BE2C (cell line): ENCODE results near the gene CRYBB2. TPM values are rescaled to one million over a fixed set of nuclear protein-coding genes. Genes with fewer than 3 reads are reported as not detected.

Experiments used
- DNase-seq: peaks from one replicate; pipeline ENCODE4 v3.0.0-alpha.2; 2020
- H3K27me3 ChIP-seq: fragments of 250-450 bp; sonication (Bioruptor Pico); 2 replicates; pipeline ENCODE4 v1.5.1; 2020; ENCODE audit warnings: mild to moderate bottlenecking
- H3K36me3 ChIP-seq: fragments of 250-450 bp; sonication (Bioruptor Pico); 2 replicates; pipeline ENCODE4 v1.5.1; 2020; ENCODE audit warnings: mild to moderate bottlenecking
- H3K4me1 ChIP-seq: fragments of 250-450 bp; sonication (Bioruptor Pico); 2 replicates; pipeline ENCODE4 v1.5.1; 2020
- H3K4me3 ChIP-seq: 2 replicates; pipeline ENCODE4 v1.5.1; 2011; ENCODE audit warnings: low read depth, low read length
- H3K9me3 ChIP-seq: fragments of 250-450 bp; sonication (Bioruptor Pico); 2 replicates; pipeline ENCODE4 v1.5.1; 2020
- CTCF ChIP-seq: IDR thresholded peaks from 2 replicates; pipeline ENCODE4 v1.5.1; 2012; ENCODE audit warnings: mild to moderate bottlenecking, low read depth, low read length
- polyA plus RNA-seq: library from polyadenylated mRNA; unstranded; fragments of >200 nt; gene quantifications from one replicate; pipeline ENCODE4 v1.2.1, GENCODE V29; 2012; ENCODE audit warnings: low read depth, missing spikeins; ENCODE audit not compliant: insufficient read length, insufficient read depth

The CRYBB2 gene
- 58.4 TPM for polyA plus RNA-seq

DNA sequence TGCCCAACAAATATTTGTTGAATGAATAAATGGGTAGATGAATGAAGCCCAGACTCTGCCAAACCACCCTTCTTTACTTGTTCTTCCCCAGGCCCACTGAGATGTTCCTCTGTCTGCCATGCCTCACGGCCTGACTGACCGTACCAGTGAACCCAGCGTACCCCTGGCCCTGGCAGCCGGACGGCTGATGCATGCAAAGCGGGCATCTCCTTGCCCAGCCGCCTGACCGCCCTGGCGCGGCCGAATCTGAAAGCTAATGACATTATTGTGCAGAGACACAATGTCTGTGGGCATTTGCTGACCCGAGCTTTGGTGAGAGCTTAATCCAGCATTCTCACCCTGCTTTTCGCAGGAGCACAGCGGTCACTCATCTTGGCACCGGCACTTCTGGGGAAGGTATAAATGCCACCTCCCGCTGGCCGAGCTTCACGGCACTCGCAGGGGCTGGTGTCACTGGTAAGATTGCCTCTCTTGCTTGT lies at the start of gene CRYBB2:
CRYBB2 (plus strand) TSS at position 429 of the 479 bp plus-strand sequence. CDS start 1,791 bp downstream, outside the sequence.
- Histone ChIP-seq H3K4me1 (peaks cover 8% of the 10 kb centered on the region), H3K9me3 (no peaks in the 10 kb centered on the region), H3K36me3 (no peaks in the 10 kb centered on the region), H3K27me3 (no peaks in the 10 kb centered on the region), H3K4me3 (no peak within 1 kb of the TSS)
- TF ChIP-seq CTCF: no peak
- no peak for DNase-seq

DNA sequence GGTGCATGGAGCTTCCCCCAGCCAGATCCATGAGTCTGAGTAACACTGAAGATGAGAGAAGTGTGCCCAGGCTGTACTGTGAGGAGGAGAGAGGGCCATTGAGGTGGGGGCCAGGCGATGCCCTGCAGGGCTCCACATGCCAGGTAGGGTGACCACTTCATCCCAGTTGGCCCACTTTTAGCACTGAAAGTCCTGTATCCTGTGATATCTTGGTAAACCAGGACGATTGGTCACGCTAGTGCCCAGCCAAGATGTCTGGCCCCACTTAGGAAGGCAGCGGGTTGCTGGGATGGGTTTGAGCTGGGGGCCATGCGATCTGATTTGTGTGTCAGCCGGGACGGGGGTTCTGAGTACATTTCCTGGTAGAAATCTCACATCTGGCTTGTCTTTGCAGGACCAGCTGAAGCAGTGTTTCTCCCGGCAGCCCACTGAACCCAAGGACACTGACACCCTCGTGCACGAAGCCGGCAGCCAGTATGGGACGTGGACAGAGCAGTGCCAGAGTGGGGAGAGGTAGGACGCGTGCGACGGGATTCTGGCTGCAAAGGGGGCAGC lies 48.9 kb upstream of the CRYBB2 start:
- no peak overlapping the region for H3K4me3 ChIP-seq
- no peaks in the 10 kb centered on the region for H3K9me3 ChIP-seq
- no peaks in the 10 kb centered on the region for H3K27me3 ChIP-seq
- H3K36me3 ChIP-seq: no peaks in the 10 kb centered on the region; the same call in 1 of the 2 replicates
- no peak for DNase-seq
- no peak for TF ChIP-seq CTCF
- no peaks in the 10 kb centered on the region for H3K4me1 ChIP-seq

- no peaks in the 10 kb centered on the region; the same call in 1 of the 2 replicates for H3K36me3 ChIP-seq
- TF ChIP-seq CTCF: peak; percentile 54
- DNase-seq: peak; percentile 26
- no peaks in the 10 kb centered on the region for H3K9me3 ChIP-seq
- no peaks in the 10 kb centered on the region for H3K27me3 ChIP-seq
- no peaks in the 10 kb centered on the region for H3K4me1 ChIP-seq
- no peak overlapping the region for H3K4me3 ChIP-seq
Measured at GRCh38 chr22:25172153-25172552, 47.3 kb upstream of the CRYBB2 start.

DNA sequence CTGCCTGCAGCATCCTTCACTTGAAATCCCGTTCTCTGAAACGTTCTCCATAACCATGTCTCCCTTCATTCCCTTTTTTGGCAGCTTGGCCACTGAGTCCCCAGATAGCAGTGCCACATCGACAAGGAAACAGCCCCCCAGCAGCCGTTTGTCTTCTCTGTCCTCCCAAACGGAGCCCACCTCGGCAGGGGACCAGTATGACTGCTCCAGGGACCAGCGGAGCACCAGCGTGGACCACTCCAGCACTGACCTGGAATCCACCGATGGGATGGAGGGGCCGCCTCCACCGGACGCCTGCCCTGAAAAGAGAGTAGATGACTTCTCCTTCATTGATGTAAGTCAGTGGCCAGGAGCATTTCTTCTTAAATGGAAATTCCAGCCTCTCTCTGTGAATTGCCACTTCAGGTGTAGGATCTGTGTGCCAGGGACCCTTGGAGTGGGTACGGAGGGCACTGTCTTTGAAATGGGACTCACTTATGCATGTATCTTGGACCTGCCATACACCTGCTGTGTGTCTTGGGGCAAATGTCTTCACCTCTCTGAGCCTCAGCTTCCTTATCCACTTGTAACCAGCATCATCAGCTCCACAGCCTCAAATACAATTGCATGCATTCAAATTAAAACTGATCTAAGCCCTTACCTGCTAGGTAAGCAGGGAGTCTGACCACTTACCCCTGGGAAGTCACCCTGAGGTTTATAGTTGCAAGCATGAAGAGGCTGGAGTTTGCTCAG lies 45.1 kb upstream of the CRYBB2 start:
- DNase-seq: no peak
- H3K9me3 ChIP-seq: no peaks in the 10 kb centered on the region
- no peak overlapping the region for H3K4me3 ChIP-seq
- H3K36me3 ChIP-seq: no peaks in the 10 kb centered on the region; the same call in 1 of the 2 replicates
- TF ChIP-seq CTCF: no peak
- H3K4me1 ChIP-seq: no peaks in the 10 kb centered on the region
- H3K27me3 ChIP-seq: no peaks in the 10 kb centered on the region

DNA sequence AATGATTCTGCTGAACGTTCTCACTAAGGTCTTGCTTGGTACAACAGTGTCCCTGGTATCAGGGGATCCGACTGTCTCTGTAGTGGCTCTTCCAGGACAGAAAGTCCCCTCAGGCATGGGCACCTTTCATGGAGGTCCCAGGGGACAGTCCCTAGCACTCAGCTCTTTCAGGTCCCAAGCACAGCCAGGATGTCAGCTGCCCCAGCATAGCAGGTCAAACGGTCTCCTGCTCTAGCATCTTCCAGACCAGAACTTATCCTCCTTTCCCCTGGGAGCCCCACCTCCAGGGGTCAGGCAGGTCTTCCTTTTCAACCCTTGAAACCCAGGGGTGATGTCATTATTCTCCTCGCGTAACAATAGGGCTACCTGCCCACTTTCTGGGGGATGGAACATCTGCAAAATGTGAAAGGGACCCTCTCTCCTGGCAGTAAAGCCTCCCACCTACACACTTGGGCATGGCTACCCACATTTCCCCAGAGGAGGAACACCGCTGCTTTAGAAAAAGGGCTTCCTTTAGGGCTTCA lies 44.5 kb upstream of the CRYBB2 start:
- no peak for TF ChIP-seq CTCF
- no peak overlapping the region for H3K4me3 ChIP-seq
- H3K4me1 ChIP-seq: no peaks in the 10 kb centered on the region
- no peaks in the 10 kb centered on the region; the same call in 1 of the 2 replicates for H3K36me3 ChIP-seq
- no peaks in the 10 kb centered on the region for H3K9me3 ChIP-seq
- no peaks in the 10 kb centered on the region for H3K27me3 ChIP-seq
- DNase-seq: no peak

DNA sequence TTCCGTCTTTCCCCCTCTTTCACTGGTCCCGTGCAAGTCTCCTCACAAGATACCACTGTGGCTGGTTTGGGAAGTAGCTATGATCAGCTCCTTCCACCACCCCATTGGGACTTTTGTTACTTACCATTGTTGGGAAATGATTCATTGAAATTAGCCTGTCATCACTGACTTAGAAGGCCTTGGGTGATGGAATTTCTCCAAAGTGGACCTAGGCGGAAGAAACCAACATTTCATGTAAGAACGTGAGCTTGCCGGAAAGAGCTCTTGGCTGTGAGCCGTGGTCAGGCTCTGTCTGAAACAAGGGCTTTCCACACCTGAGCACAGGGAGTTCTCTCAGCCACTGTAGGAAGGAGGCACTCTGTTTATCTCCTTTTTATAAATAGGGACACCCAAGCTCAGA lies 43.3 kb upstream of the CRYBB2 start:
- no peak overlapping the region for H3K4me3 ChIP-seq
- no peaks in the 10 kb centered on the region for H3K4me1 ChIP-seq
- no peaks in the 10 kb centered on the region; the same call in 1 of the 2 replicates for H3K36me3 ChIP-seq
- TF ChIP-seq CTCF: no peak
- H3K9me3 ChIP-seq: no peaks in the 10 kb centered on the region
- no peaks in the 10 kb centered on the region for H3K27me3 ChIP-seq
- no peak for DNase-seq
